K562 (cell line): ENCODE data around the gene CPA4. TPM values are rescaled to one million over a fixed set of nuclear protein-coding genes. Genes with fewer than 3 reads are reported as not detected.
"Not testable (repeated sequence)": the region's sequence is repeated elsewhere in the genome, so short reads cannot be mapped to it uniquely, and the experiment has no call there.

Source experiments
- ATAC-seq: fragments of 200-7000 bp; cut with Tn5 transposase; 3 replicates; pipeline ENCODE4 v1.9.1; 2020; ENCODE audit warnings: moderate library complexity
- BruUV-seq: library from RNA; stranded (reverse); fragments of 400-500 nt; replicated peaks from 2 replicates; lab custom pipeline; 2021; lab: Mats Ljungman, UMichigan
- CTCF ChIA-PET: fragments of 300-600 bp; formaldehyde crosslinking; extraction: SDS; loops from one replicate; lab custom pipeline; 2021; ENCODE audit warnings: low intra/inter-chr PET ratio; lab: Yijun Ruan, JAX
- POLR2A ChIA-PET: fragments of 300-600, 350-650 bp; sonication (Branson Sonifier 250); formaldehyde crosslinking; extraction: SDS; loops from one replicate; lab custom pipeline; 2021; ENCODE audit warnings: antibody characterized with exemption, inconsistent platforms; lab: Yijun Ruan, JAX
- DNase-seq, 4 experiments: peaks; one replicate each; pipeline versions ENCODE4 v3.0.0 to v3.0.0-alpha.2; 2011 to 2018; ENCODE audit warnings: low spot score in 3 of 4, mixed read lengths in 3 of 4; ENCODE audit errors: extremely low read depth in 1 of 4
- FAIRE-seq: peaks from 2 replicates; lab custom pipeline; 2011; peaks lifted over from hg19 to GRCh38; lab: Jason Lieb, UNC
- H2AFZ ChIP-seq: 2 replicates; pipeline ENCODE4 v1.6.0; 2011; ENCODE audit warnings: low read depth, low read length, control low read depth, inconsistent platforms
- H3K27ac ChIP-seq: fragments of 200-600 bp; 3 replicates; pipeline ENCODE4 v1.8.0; 2011; ENCODE audit warnings: low read depth, mild to moderate bottlenecking, control low read depth, inconsistent platforms, low read length, moderate library complexity, mixed read lengths; ENCODE audit errors: extremely low read depth
- H3K27me3 ChIP-seq, 2 experiments: fragments of 300-600 bp in 1 of 2; 2 replicates in 1 of 2; 3 replicates in 1 of 2; pipeline versions ENCODE4 v1.6.0 to v1.8.0; 2011; ENCODE audit warnings: inconsistent platforms in 2 of 2, low read length in 2 of 2, mild to moderate bottlenecking in 1 of 2, mixed read lengths in 1 of 2, moderate library complexity in 1 of 2; ENCODE audit not compliant: control insufficient read depth in 2 of 2, insufficient read depth in 2 of 2
- H3K36me3 ChIP-seq: fragments of 300-600 bp; 3 replicates; pipeline ENCODE4 v1.8.0; 2011; ENCODE audit warnings: mild to moderate bottlenecking, low read length, inconsistent platforms; ENCODE audit not compliant: control insufficient read depth, insufficient read depth
- H3K4me1 ChIP-seq, 2 experiments: fragments of 200-600 bp in 1 of 2; replicated peaks in 1 of 2; 2 replicates in 1 of 2; 3 replicates in 1 of 2; pipeline versions ENCODE4 v1.5.1 to v1.8.0; 2011; ENCODE audit warnings: inconsistent platforms in 2 of 2, low read length in 2 of 2, mild to moderate bottlenecking in 1 of 2, mixed read lengths in 1 of 2, moderate library complexity in 1 of 2; ENCODE audit not compliant: control insufficient read depth in 2 of 2, insufficient read depth in 2 of 2
- H3K4me2 ChIP-seq: 2 replicates; pipeline ENCODE4 v1.6.1; 2011; ENCODE audit warnings: low read length, control low read depth, inconsistent platforms, mixed read lengths; ENCODE audit not compliant: insufficient read depth
- H3K4me3 ChIP-seq: fragments of 200-600 bp; sonication (generic), shearing (Covaris generic); 2 replicates; pipeline ENCODE4 v1.5.1; 2016; ENCODE audit warnings: control low read depth, inconsistent platforms
- H3K79me2 ChIP-seq: fragments of 200-600 bp; 3 replicates; pipeline ENCODE4 v1.8.0; 2011; ENCODE audit warnings: low read length, inconsistent platforms; ENCODE audit not compliant: control insufficient read depth, insufficient read depth
- H3K9ac ChIP-seq, 2 experiments: 2 replicates each; pipeline versions ENCODE4 v1.6.0 to v1.6.1; 2011; ENCODE audit warnings: low read depth in 2 of 2, low read length in 2 of 2, control low read depth in 1 of 2, inconsistent platforms in 1 of 2, mild to moderate bottlenecking in 1 of 2, mixed read lengths in 1 of 2; ENCODE audit not compliant: insufficient read depth in 1 of 2
- H3K9me1 ChIP-seq: one replicate; pipeline ENCODE4 v1.6.0; 2011; ENCODE audit warnings: inconsistent platforms, mild to moderate bottlenecking, low read length, moderate library complexity; ENCODE audit not compliant: control insufficient read depth, insufficient read depth
- H3K9me3 ChIP-seq: replicated peaks from 2 replicates; pipeline ENCODE4 v1.5.1; 2011; ENCODE audit warnings: low read depth, low read length, inconsistent platforms; ENCODE audit not compliant: control insufficient read depth, insufficient read depth
- H4K20me1 ChIP-seq: replicated peaks from 2 replicates; pipeline ENCODE4 v1.6.1; 2011; ENCODE audit warnings: low read length, inconsistent platforms, mixed read lengths; ENCODE audit not compliant: control insufficient read depth, insufficient read depth
- ADNP ChIP-seq: fragments of 200-800 bp; sonication (Bioruptor generic); IDR thresholded peaks from 2 replicates; pipeline ENCODE4 v1.6.1; 2016; ENCODE audit warnings: missing genetic modification characterization, missing compliant biosample characterization
- ARID2 ChIP-seq: fragments of 450-650 bp; IDR thresholded peaks from 2 replicates; pipeline ENCODE4 v1.6.1; 2017; ENCODE audit warnings: antibody characterized with exemption, mild to moderate bottlenecking
- BCOR ChIP-seq: fragments of 450-650 bp; IDR thresholded peaks from 2 replicates; pipeline ENCODE4 v1.6.1; 2016
- FOXK1 ChIP-seq: sonication (generic); formaldehyde crosslinking; IDR thresholded peaks from 2 replicates; pipeline ENCODE4 v1.8.0; 2022; ENCODE audit warnings: missing genetic modification reagents, mild to moderate bottlenecking, borderline replicate concordance
- HDAC2 ChIP-seq: fragments of 450-650 bp; IDR thresholded peaks from 2 replicates; pipeline ENCODE4 v1.6.1; 2016; ENCODE audit warnings: mild to moderate bottlenecking
- KDM1A ChIP-seq, 2 experiments: fragments of 450-650 bp; IDR thresholded peaks; 2 replicates each; pipeline ENCODE4 v1.6.1; 2016; ENCODE audit warnings: mild to moderate bottlenecking in 2 of 2
- PHF20 ChIP-seq: fragments of 450-650 bp; IDR thresholded peaks from 2 replicates; pipeline ENCODE4 v1.6.1; 2018; ENCODE audit not compliant: partially characterized antibody
- RBM25 ChIP-seq: fragments of 200-400 bp; formaldehyde crosslinking; IDR thresholded peaks from 2 replicates; pipeline ENCODE4 v1.6.1; 2018; ENCODE audit warnings: low read length, low read depth, moderate library complexity; ENCODE audit not compliant: severe bottlenecking
- SMARCA5 ChIP-seq: fragments of 450-650 bp; IDR thresholded peaks from 2 replicates; pipeline ENCODE4 v1.6.1; 2016
- ZNF146 ChIP-seq: IDR thresholded peaks from one replicate; pipeline ENCODE4 v1.6.1; 2018; ENCODE audit warnings: missing compliant biosample characterization; ENCODE audit not compliant: unreplicated experiment
- WGBS: fragments of 100-300 bp; shearing (Covaris generic); methylation state at CpG from one replicate; pipeline ENCODE4 v1.1.6; 2016; ENCODE audit warnings: low coverage, mixed read lengths; ENCODE audit not compliant: insufficient coverage; ENCODE audit errors: missing lambda C conversion rate; 5-methylcytosine and 5-hydroxymethylcytosine counted together
- in situ Hi-C: fragments of 300-500 bp; cut with MboI; formaldehyde crosslinking; loops from 4 replicates; pipeline ENCODE4 v1.15.0; 2018; ENCODE audit warnings: inconsistent platforms, mixed read lengths
- intact Hi-C: fragments of 100-400 bp; cut with micrococcal nuclease; formaldehyde crosslinking; loops from 2 replicates; pipeline ENCODE4 v1.14.2; 2022
- polyA plus RNA-seq, 8 experiments: library from polyadenylated mRNA; depleted of rRNA in 4 of 8; stranded (reverse) in 5 of 8; unstranded in 3 of 8; fragments of >200 nt; fragmentation: Nextera tagmentation in 2 of 8; fragmentation: Illumina TruSeq in 1 of 8; extraction: Ambion mirVana in 2 of 8; extraction: Trizol in 1 of 8; gene quantifications; 2 replicates each; pipeline versions ENCODE4 v1.2.1 to v1.2.3, GENCODE V29; 2011 to 2014; ENCODE audit warnings: inconsistent platforms in 1 of 8, missing spikeins in 1 of 8
- total RNA-seq, 7 experiments: library from RNA; depleted of rRNA in 6 of 7; stranded (reverse); fragments of >200 nt in 6 of 7; fragmentation: Illumina TruSeq in 2 of 7; extraction: Trizol in 2 of 7; gene quantifications; 2 replicates each; pipeline versions ENCODE4 v1.2.1 to v1.2.3, GENCODE V29; 2011 to 2021; ENCODE audit warnings: low replicate concordance in 1 of 7

The CPA4 gene
- total and polyA plus RNA-seq, 9 of the 15 experiments (the other 6 are each of a cell fraction or from before 2014, with no cell fraction given): not detected

- H3K4me2 ChIP-seq, DNase-seq, H3K79me2 ChIP-seq, H4K20me1 ChIP-seq, H3K9ac ChIP-seq, CTCF ChIA-PET, H3K27ac ChIP-seq, BruUV-seq, in situ Hi-C loops, ATAC-seq, H2AFZ ChIP-seq, H3K27me3 ChIP-seq, H3K4me3 ChIP-seq, FAIRE-seq, H3K36me3 ChIP-seq, H3K9me3 ChIP-seq, H3K4me1 ChIP-seq, H3K9me1 ChIP-seq: not testable (repeated sequence)
- 0% methylated on average over 1 of the region's 1 CpG for WGBS
- POLR2A ChIA-PET: interaction anchor here (0.6 to 1.4 kb wide), 3 partner anchors 10 to 210 kb away, joined by 3 to 7 read pairs (median 3); no protein-coding TSS in a partner anchor
- peak; percentile 44 for TF ChIP-seq BCOR
- peak; percentile 11 to 62; a peak in 1 of 4 replicates for TF ChIP-seq KDM1A (IDR thresholded peaks at IDR 0.05)
- peak; percentile 50 for TF ChIP-seq RBM25
- peak; percentile 94 for TF ChIP-seq ZNF146 (CRISPR knock-in tag)
- intact Hi-C loops: loop anchor here (10.0 kb wide), 2 partner anchors 238 to 588 kb away; no protein-coding TSS in a partner anchor
These were observed 46.5 kb upstream of the CPA4 start for GRCh38 chr7:130246491-130246890.

- WGBS: 28% methylated on average over 5 of the region's 5 CpGs
- H3K36me3 ChIP-seq, H3K4me3 ChIP-seq, CTCF ChIA-PET, FAIRE-seq, H4K20me1 ChIP-seq, H3K4me1 ChIP-seq, BruUV-seq, H3K9me3 ChIP-seq, H3K27me3 ChIP-seq, in situ Hi-C loops, H2AFZ ChIP-seq, H3K27ac ChIP-seq, H3K4me2 ChIP-seq, H3K79me2 ChIP-seq, H3K9me1 ChIP-seq, DNase-seq, H3K9ac ChIP-seq, ATAC-seq: not testable (repeated sequence)
- POLR2A ChIA-PET: interaction anchor here (1.4 kb wide), 1 partner anchor 12 kb away, joined by 3 read pairs; no protein-coding TSS in a partner anchor
- intact Hi-C loops: loop anchor here (10.0 kb wide), 2 partner anchors 236 to 586 kb away; no protein-coding TSS in a partner anchor
- TF ChIP-seq BCOR: peak; percentile 92
- TF ChIP-seq SMARCA5: peak; percentile 53; the same call in 1 of the 2 replicates
- peak; percentile 33; the same call in 1 of the 2 replicates for TF ChIP-seq HDAC2
- TF ChIP-seq ARID2: 0 out of 2 replicates have a peak, but pooled peaks have one; percentile 15
- 0 out of 2 replicates have a peak, but pooled peaks have one; percentile 22 for TF ChIP-seq FOXK1 (CRISPR knock-in tag)
- TF ChIP-seq PHF20: peak; percentile 26
- TF ChIP-seq ZNF146 (CRISPR knock-in tag): peak; percentile 88
- peak; percentile 58; the same call in 1 of the 2 replicates for TF ChIP-seq ADNP (tag)
These were observed 44.1 kb upstream of the CPA4 start for GRCh38 chr7:130248842-130249241.
